Inflammatory macrophage (primary cell): Measurements from ENCODE around the gene DNAJC15.

Experiments used
- DNase-seq, 2 donors: peaks; one replicate each; pipeline ENCODE4 v3.0.0-alpha.2; 2020 to 2022

The DNAJC15 gene

GRCh38 chr13:43128504-43128961, 105.1 kb downstream of the DNAJC15 start:
- DNase-seq: no peak

- DNase-seq: no peak
Observed at GRCh38 chr13:43129066-43129465, 105.7 kb downstream of the DNAJC15 start.

GRCh38 chr13:43129511-43130110, 106.2 kb downstream of the DNAJC15 start:
- DNase-seq: no peak

- DNase-seq: no peak
Observed at GRCh38 chr13:43132257-43132656, 108.9 kb downstream of the DNAJC15 start.

GRCh38 chr13:43132911-43133310, 109.5 kb downstream of the DNAJC15 start:
- DNase-seq: no peak

GRCh38 chr13:43133792-43134191, 110.4 kb downstream of the DNAJC15 start:
- no peak for DNase-seq

- no peak for DNase-seq
Observed at GRCh38 chr13:43134868-43135267, 111.5 kb downstream of the DNAJC15 start.

- no peak for DNase-seq
Observed at GRCh38 chr13:43135516-43135915, 112.1 kb downstream of the DNAJC15 start.

- no peak for DNase-seq
Observed at GRCh38 chr13:43136920-43137575, 113.7 kb downstream of the DNAJC15 start.

- no peak for DNase-seq
Observed at GRCh38 chr13:43139211-43139610, 115.8 kb downstream of the DNAJC15 start.

GRCh38 chr13:43139921-43140320, 116.5 kb downstream of the DNAJC15 start:
- no peak for DNase-seq

GRCh38 chr13:43140985-43141384, 117.6 kb downstream of the DNAJC15 start:
- DNase-seq: no peak

- DNase-seq: no peak
Observed at GRCh38 chr13:43141685-43142084, 118.3 kb downstream of the DNAJC15 start.

- no peak for DNase-seq
Observed at GRCh38 chr13:43143591-43143990, 120.2 kb downstream of the DNAJC15 start.

GRCh38 chr13:43145534-43146196, 122.3 kb downstream of the DNAJC15 start:
- DNase-seq: no peak

GRCh38 chr13:43146400-43146799, 123.0 kb downstream of the DNAJC15 start:
- no peak for DNase-seq

GRCh38 chr13:43150369-43151207, 127.2 kb downstream of the DNAJC15 start:
- DNase-seq: no peak

- DNase-seq: no peak
Observed at GRCh38 chr13:43153436-43154090, 130.2 kb downstream of the DNAJC15 start.

- DNase-seq: no peak
Observed at GRCh38 chr13:43154156-43154651, 130.8 kb downstream of the DNAJC15 start.

GRCh38 chr13:43154839-43155238, 131.5 kb downstream of the DNAJC15 start:
- DNase-seq: no peak

- no peak for DNase-seq
Observed at GRCh38 chr13:43156916-43157315, 133.5 kb downstream of the DNAJC15 start.

- DNase-seq: no peak
Observed at GRCh38 chr13:43157796-43158195, 134.4 kb downstream of the DNAJC15 start.
